Activated T-helper 17 cell treated with anti-CD3 and anti-CD28 coated beads, Interleukin-2, amount 50 U/mL, for 72 hours (primary cell): ENCODE measurements around the gene NPM1. TPM values are rescaled to one million over a fixed set of nuclear protein-coding genes. Genes with fewer than 3 reads are reported as not detected.

ENCODE experiments used
- ATAC-seq: fragments of 150-1000 bp; cut with Tn5 transposase; replicated peaks from 2 replicates; pipeline ENCODE4 v1.10.0; 2021; ENCODE audit warnings: mild to moderate bottlenecking, moderate library complexity
- H3K27ac Mint-ChIP-seq: one replicate; pipeline ENCODE4 v1.8.0; 2022; ENCODE audit warnings: mixed read lengths
- H3K27me3 Mint-ChIP-seq: one replicate; pipeline ENCODE4 v1.8.0; 2022; ENCODE audit warnings: mixed read lengths
- H3K36me3 Mint-ChIP-seq: one replicate; pipeline ENCODE4 v1.8.0; 2022; ENCODE audit warnings: low read depth, mild to moderate bottlenecking, mixed read lengths
- H3K4me1 Mint-ChIP-seq: one replicate; pipeline ENCODE4 v1.8.0; 2022; ENCODE audit warnings: mixed read lengths
- H3K4me3 Mint-ChIP-seq: one replicate; pipeline ENCODE4 v1.8.0; 2022; ENCODE audit warnings: mild to moderate bottlenecking, mixed read lengths
- H3K9me3 Mint-ChIP-seq: one replicate; pipeline ENCODE4 v1.8.0; 2022; ENCODE audit warnings: mixed read lengths
- total RNA-seq, 2 donors: library from RNA; stranded (reverse); gene quantifications; one replicate each; pipeline ENCODE4 v1.2.3, GENCODE V29; 2022

The NPM1 gene
- total RNA-seq, 2 donors from 2014 or later, result 1,980 to 2,963 TPM

DNA sequence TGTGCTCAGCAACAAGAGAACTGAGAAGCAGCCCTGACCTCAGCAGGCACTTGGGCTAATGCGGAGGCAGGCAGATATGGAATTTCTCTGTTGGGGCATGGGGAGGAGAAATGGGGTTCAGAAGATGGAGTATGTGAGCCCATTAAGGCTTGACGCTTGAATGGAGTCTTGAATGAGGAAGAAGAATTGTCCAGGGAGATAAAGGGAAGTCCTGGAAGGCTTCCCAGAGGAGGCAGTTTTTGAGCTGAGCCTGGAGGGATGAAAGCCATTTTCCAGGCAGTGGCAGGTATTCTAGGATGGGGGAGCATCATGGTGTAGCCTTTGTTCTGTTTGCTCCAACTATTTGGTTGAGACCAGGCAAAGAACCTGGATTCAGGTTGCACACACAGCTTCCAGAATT is 66.3 kb downstream of the NPM1 start:
- Mint-ChIP-seq H3K4me1 (no peaks in the 10 kb centered on the region), H3K9me3 (no peaks in the 10 kb centered on the region), H3K36me3 (no peaks in the 10 kb centered on the region), H3K27ac (no peak overlapping the region), H3K27me3 (peaks cover 13% of the 10 kb centered on the region), H3K4me3 (no peak overlapping the region)
- no peak for ATAC-seq

- H3K27ac Mint-ChIP-seq, result no peak overlapping the region
- peaks cover 16% of the 10 kb centered on the region for H3K27me3 Mint-ChIP-seq
- no peak overlapping the region for H3K4me3 Mint-ChIP-seq
- H3K4me1 Mint-ChIP-seq, result no peaks in the 10 kb centered on the region
- no peaks in the 10 kb centered on the region for H3K9me3 Mint-ChIP-seq
- ATAC-seq, result no peak
- no peaks in the 10 kb centered on the region for H3K36me3 Mint-ChIP-seq
These were observed 66.9 kb downstream of the NPM1 start for GRCh38 chr5:171454549-171454948.

DNA sequence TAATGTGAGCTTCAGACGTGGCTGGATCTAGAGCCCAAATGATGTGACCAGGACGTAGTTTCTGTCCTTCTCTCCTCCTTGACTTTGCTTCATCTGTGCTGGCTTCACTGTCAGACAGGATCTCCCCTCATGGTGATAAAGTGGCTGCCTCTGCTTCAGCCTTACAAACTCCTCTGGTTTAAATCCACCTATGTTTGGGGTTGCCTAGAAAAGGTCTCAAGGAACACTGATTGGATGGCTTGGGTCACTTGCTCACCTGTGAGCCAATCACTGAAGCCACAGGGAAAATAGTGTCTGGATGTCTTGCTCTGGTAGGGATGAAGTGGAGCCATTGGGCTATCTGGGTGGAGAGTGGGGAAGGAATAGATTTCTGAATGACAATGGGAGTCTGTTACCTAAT is 67.9 kb downstream of the NPM1 start:
- H3K9me3 Mint-ChIP-seq, result no peaks in the 10 kb centered on the region
- ATAC-seq, result no peak
- no peak overlapping the region for H3K4me3 Mint-ChIP-seq
- H3K27me3 Mint-ChIP-seq, result peaks cover 16% of the 10 kb centered on the region
- no peak overlapping the region for H3K27ac Mint-ChIP-seq
- no peaks in the 10 kb centered on the region for H3K36me3 Mint-ChIP-seq
- no peaks in the 10 kb centered on the region for H3K4me1 Mint-ChIP-seq

- Mint-ChIP-seq H3K27me3 (peaks cover 10% of the 10 kb centered on the region), H3K4me3 (no peak overlapping the region), H3K9me3 (no peaks in the 10 kb centered on the region), H3K36me3 (no peaks in the 10 kb centered on the region), H3K27ac (no peak overlapping the region), H3K4me1 (no peaks in the 10 kb centered on the region)
- ATAC-seq, result no peak
These were observed 69.7 kb downstream of the NPM1 start for GRCh38 chr5:171457208-171457981.

GRCh38 chr5:171459839-171460238 is 72.2 kb downstream of the NPM1 start:
- Mint-ChIP-seq H3K36me3 (no peaks in the 10 kb centered on the region), H3K4me1 (no peaks in the 10 kb centered on the region), H3K27me3 (peaks cover 8% of the 10 kb centered on the region), H3K27ac (no peak overlapping the region), H3K9me3 (no peaks in the 10 kb centered on the region), H3K4me3 (no peak overlapping the region)
- ATAC-seq, result no peak

Other genes starting within 250 kb of the NPM1 start
- not detected for gene TLX3, start 78.6 kb upstream of the NPM1 start, total RNA-seq
- under 1 TPM; 0.19 to 0.21 TPM for gene FGF18, start 31.8 kb downstream of the NPM1 start, total RNA-seq